K562 (cell line): ENCODE measurements around the gene TRIOBP. TPM values are rescaled to one million over a fixed set of nuclear protein-coding genes. Genes with fewer than 3 reads are reported as not detected.

Experiments
- ATAC-seq: fragments of 200-7000 bp; cut with Tn5 transposase; 3 replicates; pipeline ENCODE4 v1.9.1; 2020; ENCODE audit warnings: moderate library complexity
- BruUV-seq: library from RNA; stranded (reverse); fragments of 400-500 nt; replicated peaks from 2 replicates; lab custom pipeline; 2021; lab: Mats Ljungman, UMichigan
- CTCF ChIA-PET: fragments of 300-600 bp; formaldehyde crosslinking; extraction: SDS; loops from one replicate; lab custom pipeline; 2021; ENCODE audit warnings: low intra/inter-chr PET ratio; lab: Yijun Ruan, JAX
- POLR2A ChIA-PET: fragments of 300-600, 350-650 bp; sonication (Branson Sonifier 250); formaldehyde crosslinking; extraction: SDS; loops from one replicate; lab custom pipeline; 2021; ENCODE audit warnings: antibody characterized with exemption, inconsistent platforms; lab: Yijun Ruan, JAX
- DNase-seq, 4 experiments: peaks; one replicate each; pipeline versions ENCODE4 v3.0.0 to v3.0.0-alpha.2; 2011 to 2018; ENCODE audit warnings: low spot score in 3 of 4, mixed read lengths in 3 of 4; ENCODE audit errors: extremely low read depth in 1 of 4
- FAIRE-seq: peaks from 2 replicates; lab custom pipeline; 2011; peaks lifted over from hg19 to GRCh38; lab: Jason Lieb, UNC
- H2AFZ ChIP-seq: 2 replicates; pipeline ENCODE4 v1.6.0; 2011; ENCODE audit warnings: low read depth, low read length, control low read depth, inconsistent platforms
- H3K27ac ChIP-seq: fragments of 200-600 bp; 3 replicates; pipeline ENCODE4 v1.8.0; 2011; ENCODE audit warnings: low read depth, mild to moderate bottlenecking, control low read depth, inconsistent platforms, low read length, moderate library complexity, mixed read lengths; ENCODE audit errors: extremely low read depth
- H3K27me3 ChIP-seq, 2 experiments: fragments of 300-600 bp in 1 of 2; 2 replicates in 1 of 2; 3 replicates in 1 of 2; pipeline versions ENCODE4 v1.6.0 to v1.8.0; 2011; ENCODE audit warnings: inconsistent platforms in 2 of 2, low read length in 2 of 2, mild to moderate bottlenecking in 1 of 2, mixed read lengths in 1 of 2, moderate library complexity in 1 of 2; ENCODE audit not compliant: control insufficient read depth in 2 of 2, insufficient read depth in 2 of 2
- H3K36me3 ChIP-seq: fragments of 300-600 bp; 3 replicates; pipeline ENCODE4 v1.8.0; 2011; ENCODE audit warnings: mild to moderate bottlenecking, low read length, inconsistent platforms; ENCODE audit not compliant: control insufficient read depth, insufficient read depth
- H3K4me1 ChIP-seq, 2 experiments: fragments of 200-600 bp in 1 of 2; replicated peaks in 1 of 2; 2 replicates in 1 of 2; 3 replicates in 1 of 2; pipeline versions ENCODE4 v1.5.1 to v1.8.0; 2011; ENCODE audit warnings: inconsistent platforms in 2 of 2, low read length in 2 of 2, mild to moderate bottlenecking in 1 of 2, mixed read lengths in 1 of 2, moderate library complexity in 1 of 2; ENCODE audit not compliant: control insufficient read depth in 2 of 2, insufficient read depth in 2 of 2
- H3K4me2 ChIP-seq: 2 replicates; pipeline ENCODE4 v1.6.1; 2011; ENCODE audit warnings: low read length, control low read depth, inconsistent platforms, mixed read lengths; ENCODE audit not compliant: insufficient read depth
- H3K4me3 ChIP-seq: fragments of 200-600 bp; sonication (generic), shearing (Covaris generic); 2 replicates; pipeline ENCODE4 v1.5.1; 2016; ENCODE audit warnings: control low read depth, inconsistent platforms
- H3K79me2 ChIP-seq: fragments of 200-600 bp; 3 replicates; pipeline ENCODE4 v1.8.0; 2011; ENCODE audit warnings: low read length, inconsistent platforms; ENCODE audit not compliant: control insufficient read depth, insufficient read depth
- H3K9ac ChIP-seq, 2 experiments: 2 replicates each; pipeline versions ENCODE4 v1.6.0 to v1.6.1; 2011; ENCODE audit warnings: low read depth in 2 of 2, low read length in 2 of 2, control low read depth in 1 of 2, inconsistent platforms in 1 of 2, mild to moderate bottlenecking in 1 of 2, mixed read lengths in 1 of 2; ENCODE audit not compliant: insufficient read depth in 1 of 2
- H3K9me1 ChIP-seq: one replicate; pipeline ENCODE4 v1.6.0; 2011; ENCODE audit warnings: inconsistent platforms, mild to moderate bottlenecking, low read length, moderate library complexity; ENCODE audit not compliant: control insufficient read depth, insufficient read depth
- H3K9me3 ChIP-seq: replicated peaks from 2 replicates; pipeline ENCODE4 v1.5.1; 2011; ENCODE audit warnings: low read depth, low read length, inconsistent platforms; ENCODE audit not compliant: control insufficient read depth, insufficient read depth
- H4K20me1 ChIP-seq: replicated peaks from 2 replicates; pipeline ENCODE4 v1.6.1; 2011; ENCODE audit warnings: low read length, inconsistent platforms, mixed read lengths; ENCODE audit not compliant: control insufficient read depth, insufficient read depth
- ARID4B ChIP-seq: sonication (generic); formaldehyde crosslinking; IDR thresholded peaks from 2 replicates; pipeline ENCODE4 v1.8.0; 2022; ENCODE audit warnings: mild to moderate bottlenecking, missing genetic modification reagents
- WGBS: fragments of 100-300 bp; shearing (Covaris generic); methylation state at CpG from one replicate; pipeline ENCODE4 v1.1.6; 2016; ENCODE audit warnings: low coverage, mixed read lengths; ENCODE audit not compliant: insufficient coverage; ENCODE audit errors: missing lambda C conversion rate; 5-methylcytosine and 5-hydroxymethylcytosine counted together
- in situ Hi-C: fragments of 300-500 bp; cut with MboI; formaldehyde crosslinking; loops from 4 replicates; pipeline ENCODE4 v1.15.0; 2018; ENCODE audit warnings: inconsistent platforms, mixed read lengths
- intact Hi-C: fragments of 100-400 bp; cut with micrococcal nuclease; formaldehyde crosslinking; loops from 2 replicates; pipeline ENCODE4 v1.14.2; 2022
- polyA plus RNA-seq, 8 experiments: library from polyadenylated mRNA; depleted of rRNA in 4 of 8; stranded (reverse) in 5 of 8; unstranded in 3 of 8; fragments of >200 nt; fragmentation: Nextera tagmentation in 2 of 8; fragmentation: Illumina TruSeq in 1 of 8; extraction: Ambion mirVana in 2 of 8; extraction: Trizol in 1 of 8; gene quantifications; 2 replicates each; pipeline versions ENCODE4 v1.2.1 to v1.2.3, GENCODE V29; 2011 to 2014; ENCODE audit warnings: inconsistent platforms in 1 of 8, missing spikeins in 1 of 8
- total RNA-seq, 7 experiments: library from RNA; depleted of rRNA in 6 of 7; stranded (reverse); fragments of >200 nt in 6 of 7; fragmentation: Illumina TruSeq in 2 of 7; extraction: Trizol in 2 of 7; gene quantifications; 2 replicates each; pipeline versions ENCODE4 v1.2.1 to v1.2.3, GENCODE V29; 2011 to 2021; ENCODE audit warnings: low replicate concordance in 1 of 7

The TRIOBP gene
- total and polyA plus RNA-seq, 9 of the 15 experiments (the other 6 are each of a cell fraction or from before 2014, with no cell fraction given): 0.24 to 13.8 (median 5.5) TPM

GRCh38 chr22:37775785-37776638 lies 79.2 kb downstream of the TRIOBP start:
- CTCF ChIA-PET: no interaction called here
- no peak for TF ChIP-seq ARID4B (CRISPR knock-in tag)
- TF ChIP-seq, all 486 proteins: peak for 0
- intact Hi-C loops: no loop called here
- Histone ChIP-seq H3K9me3 (no peaks in the 10 kb centered on the region), H3K27me3 (no peaks in the 10 kb centered on the region), H3K36me3 (no peaks in the 10 kb centered on the region), H3K4me3 (no peak overlapping the region), H4K20me1 (no peaks in the 10 kb centered on the region), H3K4me1 (peaks cover 5 to 7% of the 10 kb centered on the region in 2 experiments; a peak in 3 of 5 replicates), H2AFZ (no peak overlapping the region), H3K9ac (0 out of 4 replicates have a peak overlapping the region, but pooled peaks of 1 of the 2 experiments have one; percentile 17), H3K79me2 (no peaks in the 10 kb centered on the region), H3K27ac (no peak overlapping the region), H3K9me1 (no peaks in the 10 kb centered on the region), H3K4me2 (no peak overlapping the region)
- 68% methylated on average over 10 of the region's 17 CpGs for WGBS
- DNase-seq (no peak), FAIRE-seq (no peak), ATAC-seq (no peak)
- in situ Hi-C loops: no loop called here
- POLR2A ChIA-PET: interaction anchor here (0.6 to 1.0 kb wide), 3 partner anchors 12 to 117 kb away, joined by 3 read pairs; no protein-coding TSS in a partner anchor
- no TSS peak for BruUV-seq
